Nephron progenitor cell (in vitro differentiated cells): Measurements from ENCODE around the gene TDRD9.

Experiments
- DNase-seq: peaks from one replicate; pipeline ENCODE4 v3.0.0; 2021
- H3K27ac Mint-ChIP-seq: 2 replicates; pipeline ENCODE4 v1.8.0; 2021; ENCODE audit warnings: mild to moderate bottlenecking, moderate library complexity, mixed read lengths
- H3K27me3 Mint-ChIP-seq: 2 replicates; pipeline ENCODE4 v1.8.0; 2021; ENCODE audit warnings: mild to moderate bottlenecking, low read depth, mixed read lengths; ENCODE audit not compliant: poor library complexity
- H3K36me3 Mint-ChIP-seq: 2 replicates; pipeline ENCODE4 v1.8.0; 2021; ENCODE audit warnings: low read depth, mixed read lengths
- H3K4me1 Mint-ChIP-seq: 2 replicates; pipeline ENCODE4 v1.8.0; 2021; ENCODE audit warnings: mixed read lengths
- H3K4me3 Mint-ChIP-seq: 2 replicates; pipeline ENCODE4 v1.8.0; 2021; ENCODE audit warnings: mild to moderate bottlenecking, moderate library complexity, mixed read lengths
- H3K9me3 Mint-ChIP-seq: 2 replicates; pipeline ENCODE4 v1.8.0; 2021; ENCODE audit warnings: mild to moderate bottlenecking, moderate library complexity, mixed read lengths
- CTCF ChIP-seq: fragments of 200-600 bp; sonication (generic); IDR thresholded peaks from 2 replicates; pipeline ENCODE4 v1.5.0; 2021; ENCODE audit warnings: antibody characterized with exemption

TDRD9 gene, protein sequence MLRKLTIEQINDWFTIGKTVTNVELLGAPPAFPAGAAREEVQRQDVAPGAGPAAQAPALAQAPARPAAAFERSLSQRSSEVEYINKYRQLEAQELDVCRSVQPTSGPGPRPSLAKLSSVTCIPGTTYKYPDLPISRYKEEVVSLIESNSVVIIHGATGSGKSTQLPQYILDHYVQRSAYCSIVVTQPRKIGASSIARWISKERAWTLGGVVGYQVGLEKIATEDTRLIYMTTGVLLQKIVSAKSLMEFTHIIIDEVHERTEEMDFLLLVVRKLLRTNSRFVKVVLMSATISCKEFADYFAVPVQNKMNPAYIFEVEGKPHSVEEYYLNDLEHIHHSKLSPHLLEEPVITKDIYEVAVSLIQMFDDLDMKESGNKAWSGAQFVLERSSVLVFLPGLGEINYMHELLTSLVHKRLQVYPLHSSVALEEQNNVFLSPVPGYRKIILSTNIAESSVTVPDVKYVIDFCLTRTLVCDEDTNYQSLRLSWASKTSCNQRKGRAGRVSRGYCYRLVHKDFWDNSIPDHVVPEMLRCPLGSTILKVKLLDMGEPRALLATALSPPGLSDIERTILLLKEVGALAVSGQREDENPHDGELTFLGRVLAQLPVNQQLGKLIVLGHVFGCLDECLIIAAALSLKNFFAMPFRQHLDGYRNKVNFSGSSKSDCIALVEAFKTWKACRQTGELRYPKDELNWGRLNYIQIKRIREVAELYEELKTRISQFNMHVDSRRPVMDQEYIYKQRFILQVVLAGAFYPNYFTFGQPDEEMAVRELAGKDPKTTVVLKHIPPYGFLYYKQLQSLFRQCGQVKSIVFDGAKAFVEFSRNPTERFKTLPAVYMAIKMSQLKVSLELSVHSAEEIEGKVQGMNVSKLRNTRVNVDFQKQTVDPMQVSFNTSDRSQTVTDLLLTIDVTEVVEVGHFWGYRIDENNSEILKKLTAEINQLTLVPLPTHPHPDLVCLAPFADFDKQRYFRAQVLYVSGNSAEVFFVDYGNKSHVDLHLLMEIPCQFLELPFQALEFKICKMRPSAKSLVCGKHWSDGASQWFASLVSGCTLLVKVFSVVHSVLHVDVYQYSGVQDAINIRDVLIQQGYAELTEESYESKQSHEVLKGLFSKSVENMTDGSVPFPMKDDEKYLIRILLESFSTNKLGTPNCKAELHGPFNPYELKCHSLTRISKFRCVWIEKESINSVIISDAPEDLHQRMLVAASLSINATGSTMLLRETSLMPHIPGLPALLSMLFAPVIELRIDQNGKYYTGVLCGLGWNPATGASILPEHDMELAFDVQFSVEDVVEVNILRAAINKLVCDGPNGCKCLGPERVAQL (N-terminal part only)

DNA sequence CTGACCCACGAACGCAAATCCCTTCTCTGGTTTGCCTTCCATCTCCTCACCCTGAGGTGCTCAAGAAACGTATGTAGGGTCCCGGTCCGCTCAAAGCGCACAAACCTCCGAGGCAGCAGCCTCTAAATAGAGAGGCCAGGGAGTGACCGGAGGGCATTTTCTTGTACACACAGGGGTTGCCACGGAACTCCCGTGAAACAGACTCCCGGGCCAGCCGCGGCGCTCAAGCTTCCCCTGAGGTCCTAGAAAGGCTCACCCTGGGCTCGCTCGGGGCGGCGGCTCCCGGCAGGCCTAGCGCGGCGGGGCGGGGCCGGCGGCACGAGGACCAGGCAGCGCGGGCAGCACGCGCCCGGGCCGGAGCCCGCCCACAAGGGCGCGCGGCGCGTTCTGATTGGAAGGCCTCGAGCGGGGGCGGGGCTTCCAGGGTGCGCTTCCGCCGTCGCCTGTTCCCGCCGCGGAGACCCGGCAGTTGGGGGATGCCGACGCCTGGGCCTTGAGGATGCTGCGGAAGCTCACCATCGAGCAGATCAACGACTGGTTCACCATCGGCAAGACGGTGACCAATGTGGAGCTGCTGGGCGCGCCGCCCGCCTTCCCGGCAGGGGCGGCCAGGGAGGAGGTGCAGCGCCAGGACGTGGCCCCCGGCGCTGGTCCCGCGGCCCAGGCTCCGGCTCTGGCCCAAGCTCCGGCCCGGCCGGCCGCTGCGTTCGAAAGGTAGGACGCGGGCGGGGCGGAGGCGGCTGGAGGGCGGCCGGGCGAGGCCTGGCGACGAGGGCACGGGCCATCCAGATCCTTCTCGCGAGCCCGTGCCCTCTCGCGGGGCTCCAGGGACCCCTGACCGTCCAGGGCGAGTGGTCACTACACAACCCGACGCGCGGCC is at the start of gene TDRD9:
TDRD9 (plus strand) TSS at position 446 of the 880 bp plus-strand sequence; CDS start at position 500, 54 bp downstream.
- DNase-seq: no peak
- Mint-ChIP-seq H3K9me3 (peaks cover 8% of the 10 kb centered on the region), H3K27ac (no peak within 1 kb of the TSS), H3K4me3 (no peak within 1 kb of the TSS), H3K4me1 (peaks cover 17% of the 10 kb centered on the region), H3K36me3 (no peaks in the 10 kb centered on the region), H3K27me3 (peaks cover 9% of the 10 kb centered on the region)
- TF ChIP-seq CTCF: no peak

DNA sequence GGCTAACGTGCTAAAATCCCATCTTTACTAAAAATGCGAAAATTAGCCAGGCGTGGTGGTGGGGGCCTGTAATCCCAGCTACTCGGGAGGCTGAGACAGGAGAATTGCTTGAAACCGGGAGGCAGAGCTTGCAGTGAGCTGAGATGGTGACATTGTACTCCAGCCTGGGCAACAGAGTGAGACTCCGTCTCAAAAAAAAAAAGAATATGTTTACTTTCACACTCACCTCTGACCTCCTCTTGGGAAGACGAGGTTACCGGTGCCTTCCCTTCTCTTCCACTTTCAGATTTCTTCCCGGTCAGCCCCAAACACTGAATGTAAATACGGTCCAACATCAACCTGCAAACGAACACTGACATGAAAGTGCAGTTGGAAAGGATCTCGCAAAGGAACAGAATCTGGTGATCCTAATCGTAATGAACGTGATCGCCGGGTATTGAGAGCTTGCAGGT is 49.1 kb upstream of the TDRD9 start:
- H3K9me3 Mint-ChIP-seq: no peaks in the 10 kb centered on the region
- H3K4me3 Mint-ChIP-seq: no peak overlapping the region
- no peak for DNase-seq
- TF ChIP-seq CTCF: no peak
- no peaks in the 10 kb centered on the region for H3K36me3 Mint-ChIP-seq
- H3K4me1 Mint-ChIP-seq: peaks cover 59% of the 10 kb centered on the region
- no peak overlapping the region for H3K27ac Mint-ChIP-seq
- no peaks in the 10 kb centered on the region for H3K27me3 Mint-ChIP-seq

- peak; percentile 46 for DNase-seq
- Mint-ChIP-seq H3K27ac (no peak overlapping the region), H3K4me3 (peak overlapping the region; percentile 20), H3K4me1 (peaks cover 57% of the 10 kb centered on the region), H3K36me3 (no peaks in the 10 kb centered on the region), H3K27me3 (no peaks in the 10 kb centered on the region), H3K9me3 (no peaks in the 10 kb centered on the region)
- no peak for TF ChIP-seq CTCF
Measured at GRCh38 chr14:103879570-103880347, 48.5 kb upstream of the TDRD9 start.

GRCh38 chr14:103880348-103881267 is 47.6 kb upstream of the TDRD9 start:
- no peak for TF ChIP-seq CTCF
- peak overlapping the region; percentile 34 for H3K4me3 Mint-ChIP-seq
- no peaks in the 10 kb centered on the region for H3K27me3 Mint-ChIP-seq
- no peak for DNase-seq
- no peaks in the 10 kb centered on the region for H3K36me3 Mint-ChIP-seq
- no peaks in the 10 kb centered on the region for H3K9me3 Mint-ChIP-seq
- no peak overlapping the region for H3K27ac Mint-ChIP-seq
- H3K4me1 Mint-ChIP-seq: peaks cover 55% of the 10 kb centered on the region
